ENCODE results near the gene SGIP1. TPM values are rescaled to one million over a fixed set of nuclear protein-coding genes. Genes with fewer than 3 reads are reported as not detected.
"Not testable (repeated sequence)": the region's sequence is repeated elsewhere in the genome, so short reads cannot be mapped to it uniquely, and the experiment has no call there.

SGIP1 gene
- total RNA-seq, 2 experiments from 2014 or later = 0.07 TPM; not detected in 1

GRCh38 chr1:66729523-66729922 is 195.6 kb downstream of the SGIP1 start:
- Mint-ChIP-seq H3K27ac (peak overlapping the region; percentile 57), H3K27me3 (ENCODE audit: low read depth) (no peaks in the 10 kb centered on the region), H3K4me3 (no peak overlapping the region), H3K36me3 (ENCODE audit: low read depth) (no peaks in the 10 kb centered on the region), H3K4me1 (ENCODE audit: low read depth) (peaks cover 26% of the 10 kb centered on the region), H3K9me3 (no peaks in the 10 kb centered on the region)
- no peak for DNase-seq
- CTCF ChIA-PET = no interaction called here
- intact Hi-C loops (cut with micrococcal nuclease) = loop anchor here (1.0 to 5.0 kb wide), 4 partner anchors 196 to 1662 kb away; no protein-coding TSS in a partner anchor

GRCh38 chr1:66730462-66730861 is 196.5 kb downstream of the SGIP1 start:
- intact Hi-C loops (cut with micrococcal nuclease) = no loop called here
- Mint-ChIP-seq H3K27me3 (ENCODE audit: low read depth) (no peaks in the 10 kb centered on the region), H3K9me3 (no peaks in the 10 kb centered on the region), H3K36me3 (ENCODE audit: low read depth) (no peaks in the 10 kb centered on the region), H3K4me1 (ENCODE audit: low read depth) (peaks cover 26% of the 10 kb centered on the region), H3K27ac (no peak overlapping the region), H3K4me3 (no peak overlapping the region)
- CTCF ChIA-PET = no interaction called here
- DNase-seq = no peak

GRCh38 chr1:66731170-66731865 is 197.4 kb downstream of the SGIP1 start:
- H3K27ac Mint-ChIP-seq = no peak overlapping the region
- intact Hi-C loops (cut with micrococcal nuclease) = no loop called here
- no peaks in the 10 kb centered on the region for H3K27me3 Mint-ChIP-seq (ENCODE audit: low read depth)
- no peak for DNase-seq
- peaks cover 23% of the 10 kb centered on the region for H3K4me1 Mint-ChIP-seq (ENCODE audit: low read depth)
- CTCF ChIA-PET = interaction anchor here (0.6 to 0.8 kb wide), 2 partner anchors 237 to 285 kb away, joined by 3 read pairs; no protein-coding TSS in a partner anchor
- no peaks in the 10 kb centered on the region for H3K36me3 Mint-ChIP-seq (ENCODE audit: low read depth)
- no peak overlapping the region for H3K4me3 Mint-ChIP-seq
- H3K9me3 Mint-ChIP-seq = no peaks in the 10 kb centered on the region

- Mint-ChIP-seq H3K4me1 (ENCODE audit: low read depth) (peaks cover 23% of the 10 kb centered on the region), H3K27me3 (ENCODE audit: low read depth) (no peaks in the 10 kb centered on the region), H3K9me3 (no peaks in the 10 kb centered on the region), H3K4me3 (no peak overlapping the region), H3K27ac (no peak overlapping the region), H3K36me3 (ENCODE audit: low read depth) (no peaks in the 10 kb centered on the region)
- CTCF ChIA-PET = interaction anchor here (0.6 to 1.6 kb wide), 5 partner anchors 21 to 1011 kb away, joined by 3 to 12 read pairs (median 3); no protein-coding TSS in a partner anchor
- no peak for DNase-seq
- intact Hi-C loops (cut with micrococcal nuclease) = loop anchor here (2.0 kb wide), 1 partner anchor 56 kb away; no protein-coding TSS in a partner anchor
Observed at GRCh38 chr1:66732407-66733166, 198.6 kb downstream of the SGIP1 start.

- no peaks in the 10 kb centered on the region for H3K9me3 Mint-ChIP-seq
- intact Hi-C loops (cut with micrococcal nuclease) = loop anchor here (2.0 kb wide), 1 partner anchor 55 kb away; no protein-coding TSS in a partner anchor
- DNase-seq = no peak
- H3K4me3 Mint-ChIP-seq = no peak overlapping the region
- no peaks in the 10 kb centered on the region for H3K36me3 Mint-ChIP-seq (ENCODE audit: low read depth)
- H3K27ac Mint-ChIP-seq = no peak overlapping the region
- no peaks in the 10 kb centered on the region for H3K27me3 Mint-ChIP-seq (ENCODE audit: low read depth)
- CTCF ChIA-PET = interaction anchor here (1.6 kb wide), 1 partner anchor 20 kb away, joined by 12 read pairs; no protein-coding TSS in a partner anchor
- H3K4me1 Mint-ChIP-seq (ENCODE audit: low read depth) = peaks cover 23% of the 10 kb centered on the region
Observed at GRCh38 chr1:66733348-66734017, 199.5 kb downstream of the SGIP1 start.

GRCh38 chr1:66734531-66734930 is 200.6 kb downstream of the SGIP1 start:
- CTCF ChIA-PET; intact Hi-C loops (cut with micrococcal nuclease); H3K36me3 Mint-ChIP-seq (ENCODE audit: low read depth); H3K9me3 Mint-ChIP-seq; H3K4me3 Mint-ChIP-seq; DNase-seq; H3K27me3 Mint-ChIP-seq (ENCODE audit: low read depth); H3K27ac Mint-ChIP-seq: not testable (repeated sequence)
- H3K4me1 Mint-ChIP-seq (ENCODE audit: low read depth) = peaks cover 19% of the 10 kb centered on the region

- no peaks in the 10 kb centered on the region for H3K27me3 Mint-ChIP-seq (ENCODE audit: low read depth)
- intact Hi-C loops (cut with micrococcal nuclease) = no loop called here
- DNase-seq = no peak
- no peak overlapping the region for H3K4me3 Mint-ChIP-seq
- H3K27ac Mint-ChIP-seq = no peak overlapping the region
- H3K4me1 Mint-ChIP-seq (ENCODE audit: low read depth) = peaks cover 11% of the 10 kb centered on the region
- H3K9me3 Mint-ChIP-seq = no peaks in the 10 kb centered on the region
- H3K36me3 Mint-ChIP-seq (ENCODE audit: low read depth) = peaks cover 1% of the 10 kb centered on the region
- CTCF ChIA-PET = interaction anchor here (3.4 kb wide), 1 partner anchor 12 kb away, joined by 22 read pairs; no protein-coding TSS in a partner anchor
Observed at GRCh38 chr1:66737836-66738235, 203.9 kb downstream of the SGIP1 start.

GRCh38 chr1:66739401-66740157 is 205.6 kb downstream of the SGIP1 start:
- Mint-ChIP-seq H3K27ac (no peak overlapping the region), H3K4me1 (ENCODE audit: low read depth) (peaks cover 7% of the 10 kb centered on the region), H3K4me3 (no peak overlapping the region), H3K27me3 (ENCODE audit: low read depth) (no peaks in the 10 kb centered on the region), H3K36me3 (ENCODE audit: low read depth) (peaks cover 1% of the 10 kb centered on the region), H3K9me3 (no peaks in the 10 kb centered on the region)
- intact Hi-C loops (cut with micrococcal nuclease) = no loop called here
- CTCF ChIA-PET = interaction anchor here (0.5 to 3.4 kb wide), 3 partner anchors 13 to 707 kb away, joined by 3 to 22 read pairs (median 3); no protein-coding TSS in a partner anchor
- no peak for DNase-seq

- CTCF ChIA-PET = interaction anchor here (0.9 kb wide), 1 partner anchor 17 kb away, joined by 3 read pairs; no protein-coding TSS in a partner anchor
- H3K9me3 Mint-ChIP-seq = no peaks in the 10 kb centered on the region
- peaks cover 1% of the 10 kb centered on the region for H3K36me3 Mint-ChIP-seq (ENCODE audit: low read depth)
- intact Hi-C loops (cut with micrococcal nuclease) = no loop called here
- H3K27ac Mint-ChIP-seq = no peak overlapping the region
- no peaks in the 10 kb centered on the region for H3K4me1 Mint-ChIP-seq (ENCODE audit: low read depth)
- no peak for DNase-seq
- peaks cover 10% of the 10 kb centered on the region for H3K27me3 Mint-ChIP-seq (ENCODE audit: low read depth)
- H3K4me3 Mint-ChIP-seq = no peak overlapping the region
Observed at GRCh38 chr1:66745451-66745850, 211.5 kb downstream of the SGIP1 start.

GRCh38 chr1:66747501-66747900 is 213.5 kb downstream of the SGIP1 start:
- CTCF ChIA-PET = interaction anchor here (0.6 to 1.7 kb wide), 3 partner anchors 16 to 29 kb away, joined by 3 to 4 read pairs (median 4); no protein-coding TSS in a partner anchor
- Mint-ChIP-seq H3K9me3 (no peaks in the 10 kb centered on the region), H3K4me1 (ENCODE audit: low read depth) (peaks cover 6% of the 10 kb centered on the region), H3K27me3 (ENCODE audit: low read depth) (peaks cover 24% of the 10 kb centered on the region), H3K36me3 (ENCODE audit: low read depth) (peaks cover 1% of the 10 kb centered on the region), H3K27ac (no peak overlapping the region), H3K4me3 (no peak overlapping the region)
- intact Hi-C loops (cut with micrococcal nuclease) = no loop called here
- no peak for DNase-seq

- Mint-ChIP-seq H3K36me3 (ENCODE audit: low read depth) (no peaks in the 10 kb centered on the region), H3K27me3 (ENCODE audit: low read depth) (peaks cover 31% of the 10 kb centered on the region), H3K27ac (no peak overlapping the region), H3K4me1 (ENCODE audit: low read depth) (peaks cover 12% of the 10 kb centered on the region), H3K4me3 (no peak overlapping the region), H3K9me3 (no peaks in the 10 kb centered on the region)
- CTCF ChIA-PET = interaction anchor here (0.6 to 1.8 kb wide), 3 partner anchors 14 to 1063 kb away, joined by 3 to 6 read pairs (median 3); no protein-coding TSS in a partner anchor
- intact Hi-C loops (cut with micrococcal nuclease) = no loop called here
- DNase-seq = no peak
Observed at GRCh38 chr1:66750577-66750976, 216.6 kb downstream of the SGIP1 start.
